Left lobe of liver (tissue), 2 donors: ENCODE measurements around the gene MPLKIP. TPM values are rescaled to one million over a fixed set of nuclear protein-coding genes. Genes with fewer than 3 reads are reported as not detected.
A peak's percentile ranks its signal among the peaks of the same experiment; 100 is the strongest.
"Not testable (repeated sequence)": the region's sequence is repeated elsewhere in the genome, so short reads cannot be mapped to it uniquely, and the experiment has no call there.

Experiments used
- ATAC-seq: fragments of 200-7000 bp; cut with Tn5 transposase; one replicate; pipeline ENCODE4 v1.9.1; 2020; ENCODE audit warnings: mild to moderate bottlenecking, moderate library complexity
- DNase-seq: peaks from one replicate; pipeline ENCODE4 v3.0.0-alpha.2; 2020; ENCODE audit warnings: low spot score
- total RNA-seq: library from RNA; stranded (reverse); gene quantifications from one replicate; pipeline ENCODE4 v1.2.1, GENCODE V29; 2021
- donor health status: DM: no; HTN: no; CAD: no; lungs with moderate emphysema.
- donor health status: DM: no; HTN: yes; CAD: no.

The MPLKIP gene
- total RNA-seq, 1 donor from 2014 or later = 39.3 TPM

GRCh38 chr7:40135317-40135610, 842 bp upstream of the MPLKIP start:
- DNase-seq (no peak), ATAC-seq (no peak)

DNA sequence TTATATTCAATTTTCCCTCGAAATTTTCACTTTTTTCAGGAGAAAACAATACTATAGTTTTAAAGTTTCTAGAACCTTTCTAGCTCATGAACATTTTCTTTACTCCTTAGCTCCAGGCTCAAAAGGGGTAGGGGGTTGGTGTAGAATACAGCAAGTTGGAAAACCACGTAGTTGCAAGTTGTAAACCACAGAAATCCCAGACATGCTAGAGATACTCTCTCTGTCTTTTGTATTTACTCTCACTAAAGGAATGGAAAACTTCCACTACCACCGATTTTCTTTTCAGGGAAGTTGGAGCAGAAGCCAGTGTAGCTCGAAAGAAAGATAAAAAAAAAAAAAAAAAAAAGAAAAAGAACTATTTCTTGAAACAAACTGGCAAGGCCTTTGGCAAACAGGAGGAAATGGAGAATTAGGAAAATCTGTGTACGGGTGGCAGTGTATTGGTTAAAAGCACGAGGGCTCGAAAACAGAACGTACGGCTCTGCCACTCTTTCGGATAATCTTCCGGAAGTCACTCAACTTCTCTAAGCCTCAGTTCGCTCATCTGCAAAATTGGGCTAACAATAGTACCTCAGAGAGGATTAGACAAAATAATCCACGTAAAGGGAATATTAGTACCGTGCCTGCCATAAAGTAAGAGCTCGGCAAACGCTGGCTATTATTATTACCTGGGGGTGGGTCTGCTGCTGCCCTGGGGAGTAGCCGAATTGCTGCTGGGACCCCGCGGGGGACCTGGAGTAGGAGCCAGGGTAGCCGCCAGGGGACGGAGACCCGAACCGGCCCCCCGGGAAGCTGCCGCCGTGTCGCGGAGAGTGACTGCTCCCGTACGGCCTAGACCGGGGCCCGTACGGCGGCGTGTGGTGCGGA, 628 bp downstream of the MPLKIP start:
- DNase-seq (no peak), ATAC-seq (peak; percentile 61)

DNA sequence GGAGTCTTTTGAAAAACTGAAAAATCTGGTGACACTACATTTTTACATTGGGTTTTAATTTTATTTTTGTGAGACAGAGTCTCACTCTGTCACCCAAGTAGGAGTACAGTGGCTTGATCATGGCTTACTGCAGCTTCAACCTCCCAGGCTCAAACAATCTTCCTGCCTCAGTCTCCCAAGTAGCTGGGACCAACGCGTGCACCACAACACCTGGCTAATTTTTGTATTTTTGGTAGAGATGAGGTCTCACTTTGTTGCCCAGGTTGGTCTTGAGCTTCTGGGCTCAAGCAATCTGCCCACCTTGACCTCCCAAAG, 11.5 kb downstream of the MPLKIP start:
- ATAC-seq (peak; percentile 57), DNase-seq (no peak)

DNA sequence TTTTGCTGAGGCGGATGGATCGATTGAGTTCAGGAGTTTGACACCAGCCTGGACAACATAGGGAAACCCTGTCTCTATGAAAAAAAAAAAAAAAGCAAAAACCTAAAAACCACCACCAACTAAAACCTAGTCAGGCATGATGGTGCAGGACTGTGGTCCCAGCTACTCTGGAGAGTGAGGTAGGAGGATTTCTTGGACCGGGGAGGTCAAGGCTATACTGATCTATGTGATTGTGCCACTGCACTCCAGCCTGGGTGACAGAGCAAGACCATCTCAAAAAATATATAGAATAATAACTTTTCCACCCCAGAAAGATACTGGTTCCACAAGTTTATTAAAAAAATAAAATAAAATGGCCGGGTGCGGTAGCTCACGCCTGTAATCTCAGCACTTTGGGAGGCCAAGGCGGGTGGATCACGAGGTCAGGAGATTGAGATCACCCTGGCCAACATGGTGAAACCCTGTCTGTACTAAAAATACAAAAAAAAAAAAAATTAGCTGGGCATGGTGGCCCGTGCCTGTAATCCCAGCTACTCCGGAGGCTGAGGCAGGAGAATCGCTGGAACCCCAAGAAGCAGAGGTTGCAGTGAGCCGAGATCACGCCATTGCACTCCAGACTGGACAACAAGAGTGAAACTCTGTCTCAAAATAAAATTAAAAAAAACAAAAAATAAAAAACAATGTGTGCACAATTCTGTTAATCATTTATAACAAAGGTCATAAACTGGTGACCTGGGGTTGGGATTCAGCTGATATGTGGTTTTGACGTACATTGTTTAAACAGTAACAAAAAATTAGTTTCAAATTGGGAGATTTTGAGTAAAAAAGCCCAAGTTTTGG, 12.1 kb downstream of the MPLKIP start:
- ATAC-seq = peak; percentile 81
- peak; percentile 63 for DNase-seq

DNA sequence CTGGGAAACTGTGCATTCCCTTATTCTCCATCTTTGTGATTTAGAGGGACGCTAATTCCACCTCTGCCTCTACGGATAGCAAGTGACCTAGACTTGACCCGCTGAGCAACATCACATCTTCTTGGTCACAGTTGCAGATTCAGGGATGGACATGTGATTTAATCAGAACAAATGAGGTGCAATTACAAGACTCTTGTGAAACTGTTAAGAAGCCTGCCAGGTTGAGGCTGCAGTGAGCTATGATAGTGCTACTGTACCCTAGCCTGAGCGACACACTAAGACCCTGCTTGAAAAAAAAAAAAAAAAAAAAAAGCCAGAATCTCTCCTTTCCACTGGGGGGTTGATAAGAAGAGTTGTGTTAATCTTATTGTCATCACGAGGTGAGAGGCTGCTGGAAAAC, 14.4 kb downstream of the MPLKIP start:
- ATAC-seq = no peak
- no peak for DNase-seq

GRCh38 chr7:40118201-40118600, 16.2 kb downstream of the MPLKIP start:
- not testable (repeated sequence) for ATAC-seq, DNase-seq

DNA sequence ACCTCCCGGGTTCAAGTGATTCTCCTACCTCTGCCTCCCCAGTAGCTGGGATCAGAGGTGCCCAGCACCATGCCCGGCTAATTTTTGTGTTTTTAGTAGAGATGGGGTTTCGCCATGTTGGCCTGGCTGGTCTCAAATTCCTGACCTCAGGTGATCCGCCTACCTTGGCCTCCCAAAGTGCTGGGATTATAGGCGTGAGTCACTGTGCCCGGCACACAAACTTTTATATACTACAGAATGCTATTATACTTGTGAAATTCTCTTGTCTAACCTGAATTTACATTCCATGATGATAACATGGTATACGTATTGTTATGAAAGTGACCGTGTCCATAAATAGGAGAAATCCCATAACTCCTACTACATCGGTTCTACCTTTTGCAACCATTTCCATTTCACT, 17.2 kb downstream of the MPLKIP start:
- not testable (repeated sequence) for DNase-seq, ATAC-seq

- DNase-seq (no peak), ATAC-seq (no peak)
These were observed 18.5 kb downstream of the MPLKIP start for GRCh38 chr7:40115936-40116335.

DNA sequence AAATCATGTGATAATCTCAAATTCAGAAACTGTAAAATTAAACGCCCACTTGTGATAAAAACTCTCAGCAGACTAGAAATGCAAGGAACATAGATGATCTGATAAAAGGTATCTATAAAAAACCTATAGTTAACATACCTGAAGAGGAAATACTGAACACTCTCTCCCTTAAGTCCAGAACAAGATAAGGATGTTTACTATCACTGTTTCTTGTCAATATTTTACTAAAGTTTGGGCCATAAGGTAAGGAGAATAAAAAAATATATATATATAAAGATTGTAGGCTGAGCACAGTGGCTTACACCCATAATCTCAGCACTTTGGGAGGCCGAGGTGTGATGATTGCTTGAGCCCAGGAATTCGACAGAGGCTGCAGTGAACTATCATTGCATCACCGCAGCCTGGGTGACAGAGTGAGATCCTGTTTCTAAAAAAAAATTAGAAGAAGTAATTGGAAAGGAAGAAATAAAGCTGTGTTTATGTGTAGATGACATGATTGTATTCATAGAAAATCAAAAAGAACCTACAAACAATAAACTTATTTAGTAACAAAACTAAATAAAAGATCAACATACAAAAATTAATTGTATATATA, 28.4 kb downstream of the MPLKIP start:
- ATAC-seq (peak; percentile 42), DNase-seq (no peak)

GRCh38 chr7:40102897-40103296, 31.5 kb downstream of the MPLKIP start:
- DNase-seq = no peak
- ATAC-seq = no peak

DNA sequence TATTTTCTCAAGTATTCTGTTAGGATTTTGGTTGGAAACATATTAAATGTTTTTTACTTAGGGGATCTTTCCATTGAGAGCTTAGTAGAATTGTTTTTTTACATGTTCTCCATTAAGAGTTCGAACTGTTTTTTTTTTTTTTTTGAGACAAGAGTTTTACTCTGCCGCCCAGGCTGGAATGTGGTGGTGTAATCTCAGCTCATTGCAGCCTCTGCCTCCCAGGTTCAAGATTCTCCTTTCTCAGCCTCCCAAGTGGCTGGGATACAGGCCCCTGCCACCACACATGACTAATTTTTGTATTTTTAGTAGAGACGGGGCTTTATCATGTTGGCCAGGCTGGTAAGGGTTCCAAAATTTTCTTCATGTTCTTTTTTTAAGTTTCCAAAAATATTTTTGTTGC, 33.2 kb downstream of the MPLKIP start:
- DNase-seq = no peak
- ATAC-seq = no peak

- DNase-seq (no peak), ATAC-seq (no peak)
These were observed 34.6 kb downstream of the MPLKIP start for GRCh38 chr7:40099837-40100236.

- DNase-seq (no peak), ATAC-seq (no peak)
These were observed 35.6 kb downstream of the MPLKIP start for GRCh38 chr7:40098810-40099209.

GRCh38 chr7:40097728-40098127, 36.7 kb downstream of the MPLKIP start:
- no peak for DNase-seq
- no peak for ATAC-seq

DNA sequence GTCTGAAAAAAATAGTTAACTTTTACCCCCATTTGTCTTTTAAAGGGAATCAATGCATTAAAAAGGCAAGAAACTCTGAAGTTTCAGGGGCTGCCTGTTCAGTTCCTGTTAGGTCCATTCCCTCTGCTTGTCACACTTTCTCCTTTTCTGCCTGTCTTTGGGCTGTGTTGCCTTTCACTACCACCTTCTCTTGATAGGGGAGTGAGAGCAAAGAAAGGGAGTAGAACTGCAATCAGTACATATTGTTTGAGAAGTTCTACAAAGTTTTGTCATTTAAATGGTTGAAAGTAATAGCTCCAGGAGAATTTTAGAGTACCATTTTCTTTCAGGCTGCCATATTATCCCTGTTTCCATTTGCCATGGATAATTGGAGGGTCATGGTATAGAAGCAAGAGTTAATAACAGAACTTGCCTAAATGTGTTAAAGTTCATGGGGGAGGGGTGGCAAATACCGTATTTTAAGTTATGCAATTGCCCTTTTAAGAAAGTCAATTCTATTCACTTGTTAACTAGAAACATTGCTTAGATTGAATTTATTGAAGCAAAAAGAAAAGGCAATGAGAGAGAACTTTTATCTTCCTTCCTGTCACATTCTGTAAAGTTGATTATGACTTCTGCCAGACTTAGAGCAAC, 38.6 kb downstream of the MPLKIP start:
- DNase-seq (no peak), ATAC-seq (peak; percentile 54)

DNA sequence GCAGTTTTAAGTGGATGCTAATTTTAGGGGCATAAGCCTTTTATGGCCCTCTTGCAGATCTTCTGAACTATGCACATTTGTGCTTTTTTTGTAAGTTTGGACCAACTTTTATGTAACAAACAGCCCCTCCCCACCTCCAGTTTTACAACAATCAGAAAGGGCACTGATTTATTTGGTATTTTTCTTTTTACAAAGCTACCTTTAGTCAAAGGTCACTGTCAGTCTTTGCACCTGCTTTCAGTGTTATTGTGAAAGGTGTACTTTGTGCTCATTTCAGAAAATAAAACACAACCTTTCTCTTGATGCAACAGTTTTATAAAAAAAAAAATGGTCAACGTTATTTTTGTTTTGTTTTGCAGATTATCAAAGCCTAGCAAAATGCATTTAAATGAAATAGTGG, 39.2 kb downstream of the MPLKIP start:
- DNase-seq (no peak), ATAC-seq (peak; percentile 66)

DNA sequence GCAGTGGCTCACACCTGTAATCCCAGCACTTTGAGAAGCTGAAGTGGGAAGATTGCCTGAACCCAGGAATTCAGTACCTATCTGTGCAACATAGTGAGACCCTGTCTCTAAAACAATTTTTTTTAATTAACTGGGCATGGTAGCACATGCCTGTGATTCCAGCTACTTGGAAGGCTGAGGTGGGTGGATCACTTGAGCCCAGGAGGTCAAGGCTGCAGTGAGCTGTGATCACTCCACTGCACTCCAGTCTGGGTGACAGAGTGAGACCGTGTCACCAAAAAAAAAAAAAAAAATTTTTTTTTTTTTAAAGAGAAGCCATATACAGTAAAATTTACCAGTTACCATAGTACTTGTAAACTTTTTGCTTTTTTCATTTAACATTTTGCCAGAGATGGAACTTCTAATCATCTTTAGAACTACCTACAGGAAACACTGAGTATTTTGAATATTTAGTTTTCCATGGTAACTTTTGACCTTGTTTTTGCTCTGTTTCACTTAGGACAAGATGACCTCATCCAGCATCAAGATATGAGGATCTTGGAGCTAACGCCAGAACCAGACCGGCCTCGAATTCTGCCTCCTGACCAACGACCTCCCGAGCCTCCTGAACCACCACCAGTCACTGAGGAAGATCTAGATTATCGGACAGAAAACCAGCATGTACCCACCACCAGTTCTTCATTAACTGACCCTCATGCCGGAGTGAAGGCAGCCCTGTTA, 40.6 kb downstream of the MPLKIP start:
- DNase-seq (no peak), ATAC-seq (peak; percentile 25)

DNA sequence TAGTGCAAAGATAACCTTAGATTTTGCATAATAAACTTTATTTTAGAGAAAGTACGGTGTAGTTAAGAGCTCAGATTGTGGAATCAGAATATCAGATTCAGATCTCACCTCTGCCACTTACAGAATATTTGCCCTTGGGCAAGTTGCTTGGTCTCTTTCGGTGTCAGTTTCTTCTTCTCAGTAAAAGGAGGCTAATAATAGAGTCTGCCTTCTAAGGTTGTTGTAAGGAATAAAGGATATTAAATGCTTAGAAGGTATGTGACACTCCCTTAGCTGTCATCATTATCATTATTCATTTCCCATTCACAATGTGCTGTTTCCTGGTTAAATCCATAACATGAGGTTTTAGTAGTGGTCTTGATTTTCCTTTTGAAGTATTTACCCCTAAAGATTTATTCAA, 42.2 kb downstream of the MPLKIP start:
- DNase-seq (no peak), ATAC-seq (no peak)

- ATAC-seq = peak; percentile 52
- DNase-seq = no peak
These were observed 56.6 kb downstream of the MPLKIP start for GRCh38 chr7:40077849-40078248.
